Fibroblast of skin of left biceps (primary cell): ENCODE measurements around the gene TRMT1.

ENCODE experiments used
- DNase-seq, 2 experiments: peaks; one replicate each; pipeline ENCODE4 v3.0.0-alpha.2; 2013; ENCODE audit warnings: low read depth in 2 of 2

The TRMT1 gene

GRCh38 chr19:13090511-13091231 lies 25.9 kb downstream of the TRMT1 start:
- DNase-seq, result no peak

- no peak for DNase-seq
Measured at GRCh38 chr19:13089857-13090507, 26.6 kb downstream of the TRMT1 start.

- DNase-seq, result no peak
Measured at GRCh38 chr19:13089139-13089856, 27.2 kb downstream of the TRMT1 start.

- DNase-seq, result no peak
Measured at GRCh38 chr19:13087795-13088537, 28.6 kb downstream of the TRMT1 start.

GRCh38 chr19:13087295-13087694 lies 29.2 kb downstream of the TRMT1 start:
- no peak for DNase-seq

GRCh38 chr19:13086341-13086740 lies 30.2 kb downstream of the TRMT1 start:
- no peak for DNase-seq

- DNase-seq, result no peak
Measured at GRCh38 chr19:13085666-13086065, 30.9 kb downstream of the TRMT1 start.

- DNase-seq, result no peak
Measured at GRCh38 chr19:13083627-13084026, 32.9 kb downstream of the TRMT1 start.

- no peak for DNase-seq
Measured at GRCh38 chr19:13083008-13083404, 33.5 kb downstream of the TRMT1 start.

GRCh38 chr19:13082192-13083007 lies 34.1 kb downstream of the TRMT1 start:
- no peak for DNase-seq

- DNase-seq, result peak; percentile 91 to 92
Measured at GRCh38 chr19:13079542-13079986, 37.0 kb downstream of the TRMT1 start.

GRCh38 chr19:13078897-13079541 lies 37.5 kb downstream of the TRMT1 start:
- no peak for DNase-seq

- no peak for DNase-seq
Measured at GRCh38 chr19:13078381-13078780, 38.2 kb downstream of the TRMT1 start.

- no peak for DNase-seq
Measured at GRCh38 chr19:13077240-13077639, 39.3 kb downstream of the TRMT1 start.

- DNase-seq, result no peak
Measured at GRCh38 chr19:13076787-13077186, 39.8 kb downstream of the TRMT1 start.

- no peak for DNase-seq
Measured at GRCh38 chr19:13076320-13076719, 40.2 kb downstream of the TRMT1 start.

GRCh38 chr19:13074378-13074777 lies 42.2 kb downstream of the TRMT1 start:
- DNase-seq, result no peak

GRCh38 chr19:13073263-13073662 lies 43.3 kb downstream of the TRMT1 start:
- DNase-seq, result no peak

- no peak for DNase-seq
Measured at GRCh38 chr19:13072188-13072908, 44.2 kb downstream of the TRMT1 start.
